Measurements from ENCODE around the gene CERS6. TPM values are rescaled to one million over a fixed set of nuclear protein-coding genes. Genes with fewer than 3 reads are reported as not detected.
"Not testable (repeated sequence)": the region's sequence is repeated elsewhere in the genome, so short reads cannot be mapped to it uniquely, and the experiment has no call there.

Gene CERS6
- total RNA-seq, 1 donor from 2014 or later, result 16.2 TPM

GRCh38 chr2:168661863-168662256 lies 205.8 kb downstream of the CERS6 start:
- intact Hi-C loops (cut with micrococcal nuclease), result no loop called here

- intact Hi-C loops (cut with micrococcal nuclease), result no loop called here
Observed at GRCh38 chr2:168662651-168663208, 206.7 kb downstream of the CERS6 start.

- intact Hi-C loops (cut with micrococcal nuclease), result no loop called here
Observed at GRCh38 chr2:168663993-168664392, 207.9 kb downstream of the CERS6 start.

GRCh38 chr2:168664715-168665114 lies 208.6 kb downstream of the CERS6 start:
- intact Hi-C loops (cut with micrococcal nuclease), result not testable (repeated sequence)

DNA sequence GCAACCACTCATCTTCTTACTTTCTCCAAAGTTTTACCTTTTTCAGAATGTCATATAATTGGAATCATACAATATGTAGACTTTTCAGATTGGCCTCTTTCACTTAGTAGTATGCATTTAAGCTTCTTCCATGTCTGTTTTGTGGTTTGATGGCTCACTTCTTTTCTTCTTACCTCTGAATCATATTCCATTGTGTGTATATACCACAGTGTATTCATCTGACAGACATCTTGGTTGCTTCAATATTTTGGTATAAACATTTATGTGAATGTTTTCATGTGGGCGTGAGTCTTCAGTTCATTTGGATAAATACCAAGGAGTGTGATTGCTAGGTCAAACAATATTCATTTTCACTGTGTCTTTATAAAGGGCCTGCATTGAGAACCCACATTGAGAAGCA lies 210.3 kb downstream of the CERS6 start:
- intact Hi-C loops (cut with micrococcal nuclease), result no loop called here

GRCh38 chr2:168667156-168667555 lies 211.1 kb downstream of the CERS6 start:
- intact Hi-C loops (cut with micrococcal nuclease), result no loop called here

- intact Hi-C loops (cut with micrococcal nuclease), result no loop called here
Observed at GRCh38 chr2:168669151-168669550, 213.1 kb downstream of the CERS6 start.

GRCh38 chr2:168670478-168670877 lies 214.4 kb downstream of the CERS6 start:
- intact Hi-C loops (cut with micrococcal nuclease), result no loop called here

- intact Hi-C loops (cut with micrococcal nuclease), result no loop called here
Observed at GRCh38 chr2:168671932-168672331, 215.9 kb downstream of the CERS6 start.

- intact Hi-C loops (cut with micrococcal nuclease), result no loop called here
Observed at GRCh38 chr2:168673265-168674189, 217.5 kb downstream of the CERS6 start.

GRCh38 chr2:168678153-168678853 lies 222.2 kb downstream of the CERS6 start:
- intact Hi-C loops (cut with micrococcal nuclease), result no loop called here

GRCh38 chr2:168679081-168679480 lies 223.0 kb downstream of the CERS6 start:
- intact Hi-C loops (cut with micrococcal nuclease), result no loop called here

- intact Hi-C loops (cut with micrococcal nuclease), result no loop called here
Observed at GRCh38 chr2:168679741-168680310, 223.8 kb downstream of the CERS6 start.

GRCh38 chr2:168683996-168684395 lies 227.9 kb downstream of the CERS6 start:
- intact Hi-C loops (cut with micrococcal nuclease), result no loop called here

DNA sequence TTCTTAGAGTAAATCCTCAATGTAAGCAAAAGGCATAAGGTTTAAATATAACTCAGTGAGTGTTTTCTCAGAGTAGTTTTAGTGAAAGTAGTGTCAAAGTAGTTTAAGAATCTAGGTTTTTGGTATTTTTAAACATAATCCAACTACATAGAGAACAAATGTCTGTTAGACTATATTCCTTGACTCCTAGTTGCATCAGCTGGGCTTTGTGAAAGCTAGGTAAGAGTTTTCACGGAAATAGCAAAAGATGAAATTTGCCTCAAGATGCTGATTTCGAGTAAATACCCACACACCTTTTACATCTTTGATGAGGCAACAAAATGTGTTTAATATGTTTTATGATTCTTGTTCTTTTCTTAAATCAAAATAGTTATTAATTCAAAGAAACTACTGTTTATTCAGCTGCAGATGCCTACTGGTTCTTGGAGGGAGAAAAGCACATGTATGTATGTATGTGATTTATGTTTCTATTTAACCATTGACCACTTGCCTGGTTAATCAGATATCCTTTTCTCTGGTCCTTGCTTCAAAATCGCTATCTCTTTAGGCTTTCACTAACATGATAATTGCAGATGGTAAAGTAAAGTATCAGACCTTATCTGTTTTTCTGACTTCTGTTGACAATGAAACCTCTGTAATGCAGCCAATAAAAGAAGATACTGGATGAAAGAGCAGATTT lies 229.0 kb downstream of the CERS6 start:
- intact Hi-C loops (cut with micrococcal nuclease), result no loop called here

GRCh38 chr2:168685600-168686451 lies 229.8 kb downstream of the CERS6 start:
- intact Hi-C loops (cut with micrococcal nuclease), result no loop called here

GRCh38 chr2:168686452-168687191 lies 230.6 kb downstream of the CERS6 start:
- intact Hi-C loops (cut with micrococcal nuclease), result loop anchor here (1.0 kb wide), 1 partner anchor 340 kb away; no protein-coding TSS in a partner anchor

DNA sequence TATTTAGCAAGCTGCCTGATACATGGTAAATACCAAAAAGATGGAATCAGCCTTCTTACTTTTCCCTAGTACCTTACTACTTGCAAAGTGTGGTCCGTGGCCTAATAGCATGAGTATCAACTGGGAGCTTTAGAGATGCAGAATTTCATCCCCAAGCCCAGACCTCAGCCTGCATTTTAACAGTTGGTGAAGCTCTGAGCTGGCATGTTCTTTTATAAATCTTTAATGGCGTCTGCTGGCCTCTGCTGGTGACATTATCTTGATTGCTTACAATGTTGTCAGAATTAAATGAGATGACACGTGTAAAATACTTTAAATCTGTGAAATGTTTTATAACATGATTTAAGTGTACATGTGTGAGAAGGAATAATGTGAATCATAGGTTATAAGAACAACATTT lies 231.2 kb downstream of the CERS6 start:
- intact Hi-C loops (cut with micrococcal nuclease), result loop anchor here (1.0 kb wide), 1 partner anchor 341 kb away; no protein-coding TSS in a partner anchor

DNA sequence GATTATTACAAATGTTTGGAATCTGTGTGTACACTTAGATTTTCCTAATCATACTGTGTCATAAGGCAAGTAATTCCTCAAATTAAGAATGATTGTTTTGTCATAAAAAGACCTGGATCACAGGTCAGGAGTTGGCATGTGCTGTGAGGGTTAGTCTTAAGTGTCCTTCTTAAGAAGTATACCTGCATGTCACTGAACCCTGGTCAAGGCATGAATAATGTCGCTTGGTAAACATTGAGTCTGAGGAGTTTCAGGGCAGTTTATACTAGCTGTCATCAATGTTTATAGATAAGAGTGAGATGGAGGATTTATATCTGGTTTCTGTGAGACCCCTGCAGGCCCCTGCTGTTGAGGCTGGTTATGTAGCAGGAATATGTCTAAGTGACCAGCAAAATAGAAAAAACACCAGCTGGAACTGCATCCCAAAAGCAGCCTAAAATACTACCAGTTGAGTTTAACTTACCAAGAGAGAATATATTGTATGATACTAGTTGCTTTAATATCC lies 234.4 kb downstream of the CERS6 start:
- intact Hi-C loops (cut with micrococcal nuclease), result no loop called here

Data from T-helper 2 cell treated with Interferon-gamma antibody and Interleukin-4, amounts not matched to agents 100 ng/mL and 5 ng/mL, for 36 hours (primary cell).